Activated CD4-positive, alpha-beta T cell treated with anti-CD3 and anti-CD28 coated beads for 24 hours (primary cell): ENCODE results near the gene PPARGC1A.

Source experiments
- DNase-seq, 2 donors: peaks; one replicate each; pipeline ENCODE4 v3.0.0-alpha.2; 2020; ENCODE audit warnings: low read depth in 2 of 2

PPARGC1A gene

DNA sequence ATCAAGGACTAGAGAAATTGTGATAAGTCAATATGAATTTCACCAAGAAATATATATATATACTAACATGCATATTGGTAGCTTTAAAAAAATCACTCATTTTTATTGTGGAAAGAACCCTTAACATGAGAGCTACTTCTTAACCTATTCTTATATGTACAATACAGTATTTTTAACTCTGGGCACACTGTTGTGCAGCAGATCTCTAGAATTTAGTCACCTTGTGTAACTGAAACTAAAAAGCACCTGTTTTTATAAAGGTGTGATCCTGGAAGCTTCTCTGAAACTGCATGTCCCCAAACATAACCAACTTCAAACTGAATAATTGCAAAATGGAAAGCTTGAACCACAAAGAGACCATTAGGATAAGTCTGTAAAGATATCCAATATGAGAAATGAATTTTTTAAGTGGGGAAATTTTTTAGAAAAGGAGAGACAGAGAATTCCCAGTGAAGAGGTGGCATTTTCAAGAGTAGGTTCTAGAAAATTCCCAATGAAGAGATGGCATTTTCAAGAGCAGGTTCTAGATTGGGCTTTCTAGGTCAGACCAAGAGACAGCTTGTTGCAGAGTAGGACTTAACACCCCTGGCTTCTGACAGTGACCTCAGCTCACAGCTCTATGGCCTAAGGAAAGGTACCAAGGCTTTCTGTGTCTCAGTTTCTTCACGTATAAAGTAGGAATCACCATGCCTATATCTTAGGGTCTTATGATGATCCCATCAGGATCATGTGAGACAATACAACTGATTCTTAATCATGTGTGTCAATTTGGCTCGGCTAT is 22.0 kb upstream of the PPARGC1A start:
- DNase-seq, result no peak

GRCh38 chr4:23909671-23910070 is 19.8 kb upstream of the PPARGC1A start:
- DNase-seq, result no peak

GRCh38 chr4:23906839-23907238 is 17.0 kb upstream of the PPARGC1A start:
- DNase-seq, result no peak

DNA sequence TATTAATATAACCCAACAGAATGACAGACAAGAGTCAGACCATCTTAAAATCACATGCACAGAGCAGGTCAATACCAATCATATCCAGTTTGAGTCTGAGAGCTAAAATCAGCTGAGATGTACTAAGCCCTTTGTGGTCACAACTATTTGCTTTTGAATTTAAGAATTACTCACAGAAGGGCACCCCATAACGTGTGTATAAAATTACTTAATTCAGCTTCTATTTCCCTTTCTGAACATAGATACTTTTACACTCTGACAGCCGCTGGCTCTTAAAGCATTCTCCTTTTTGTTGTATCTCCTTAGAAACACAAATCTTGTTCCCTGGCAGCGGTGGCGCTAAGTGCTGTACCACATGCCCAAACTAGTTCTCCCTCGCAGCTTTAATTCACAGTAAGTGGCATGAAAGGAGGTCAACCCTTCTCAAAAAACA is 14.8 kb upstream of the PPARGC1A start:
- DNase-seq, result no peak

DNA sequence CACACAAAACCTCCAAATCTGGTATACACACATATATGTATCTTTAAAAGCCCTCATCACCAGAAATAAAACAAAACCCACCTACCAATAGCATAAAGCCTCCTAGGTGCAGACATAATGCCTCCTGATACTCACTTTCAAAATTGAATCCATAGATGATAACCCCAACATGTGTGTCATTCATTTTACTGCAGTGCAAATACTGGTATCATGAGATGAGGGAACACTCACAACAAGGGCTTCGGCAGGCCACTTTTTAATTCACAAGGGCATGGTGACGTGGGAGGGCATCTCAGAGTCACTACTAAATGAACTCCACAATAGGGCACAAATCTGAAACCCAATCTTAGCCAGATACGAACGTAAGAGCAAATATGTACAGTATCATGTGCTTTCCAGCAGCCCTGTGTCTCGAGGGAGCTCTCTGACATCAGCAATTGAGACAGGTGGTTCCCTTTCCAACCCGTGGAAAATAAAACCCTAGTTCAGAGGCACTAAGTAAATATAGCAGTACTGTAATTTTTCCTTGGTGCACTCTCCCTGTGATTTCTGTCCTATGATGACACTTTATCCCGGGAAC is 14.1 kb upstream of the PPARGC1A start:
- no peak for DNase-seq

DNA sequence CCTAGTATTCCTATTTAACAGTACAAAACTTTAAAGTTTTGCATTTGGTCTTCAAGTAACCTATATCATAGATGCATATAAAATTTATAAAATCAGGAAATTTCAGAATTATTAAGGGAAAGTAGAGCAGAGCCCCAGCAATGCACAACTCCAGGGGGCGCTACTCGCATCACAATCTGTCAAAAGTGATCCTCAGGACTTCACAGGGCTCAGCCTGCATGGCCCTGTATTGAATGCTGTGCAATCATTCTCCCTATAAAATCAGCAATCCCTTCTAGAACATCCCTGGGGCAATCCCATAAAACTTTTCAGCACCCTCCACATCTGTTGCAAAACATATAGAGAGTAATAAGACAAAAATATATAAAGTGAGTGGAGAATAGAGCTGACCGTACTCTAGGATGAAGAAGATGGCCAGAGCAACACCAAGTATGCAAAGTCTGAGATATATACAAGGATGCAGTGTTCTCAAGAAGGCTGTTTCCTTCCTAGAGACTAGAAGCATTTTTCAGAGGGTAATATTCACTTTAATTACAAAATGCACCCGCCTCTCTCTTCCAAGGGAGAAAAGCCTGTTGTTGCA is 12.5 kb upstream of the PPARGC1A start:
- DNase-seq, result no peak

DNA sequence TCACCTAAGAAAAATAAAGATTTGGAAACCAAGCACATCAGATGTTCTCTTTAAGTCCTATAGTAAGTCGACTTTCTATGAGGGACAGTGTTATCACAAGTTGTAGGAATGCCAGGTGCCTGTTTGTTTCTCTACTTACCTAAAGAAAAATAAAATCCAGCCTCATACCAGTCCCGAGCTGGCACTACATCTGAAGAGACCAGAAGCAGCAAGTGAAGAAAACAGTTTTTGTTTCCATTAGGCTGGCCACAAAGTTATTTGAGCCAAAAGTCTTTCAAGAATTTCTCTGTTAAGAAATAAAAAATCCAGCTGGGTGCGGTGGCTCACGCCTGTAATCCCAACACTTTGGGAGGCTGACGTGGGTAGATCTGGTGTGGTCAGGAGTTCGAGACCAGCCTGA is 10.8 kb upstream of the PPARGC1A start:
- no peak for DNase-seq

DNA sequence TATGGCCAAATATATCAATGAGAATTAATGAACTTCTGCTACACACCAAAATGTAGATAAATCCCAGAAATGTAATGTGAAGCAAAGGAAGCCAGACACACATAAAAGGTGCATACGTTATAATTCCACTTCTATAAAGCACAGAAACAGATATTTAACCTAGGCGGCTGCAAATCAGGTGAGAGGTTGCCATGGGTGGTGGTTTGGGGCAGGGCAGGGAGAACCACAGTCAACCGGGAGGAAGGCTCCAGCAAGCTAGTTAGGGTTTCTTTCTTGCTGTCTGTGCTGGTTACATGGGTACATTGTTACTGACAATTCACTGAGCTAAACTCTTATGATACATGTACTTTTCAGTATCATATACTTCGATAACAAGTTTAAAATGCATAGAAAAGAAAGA is 9.7 kb upstream of the PPARGC1A start:
- no peak for DNase-seq

DNA sequence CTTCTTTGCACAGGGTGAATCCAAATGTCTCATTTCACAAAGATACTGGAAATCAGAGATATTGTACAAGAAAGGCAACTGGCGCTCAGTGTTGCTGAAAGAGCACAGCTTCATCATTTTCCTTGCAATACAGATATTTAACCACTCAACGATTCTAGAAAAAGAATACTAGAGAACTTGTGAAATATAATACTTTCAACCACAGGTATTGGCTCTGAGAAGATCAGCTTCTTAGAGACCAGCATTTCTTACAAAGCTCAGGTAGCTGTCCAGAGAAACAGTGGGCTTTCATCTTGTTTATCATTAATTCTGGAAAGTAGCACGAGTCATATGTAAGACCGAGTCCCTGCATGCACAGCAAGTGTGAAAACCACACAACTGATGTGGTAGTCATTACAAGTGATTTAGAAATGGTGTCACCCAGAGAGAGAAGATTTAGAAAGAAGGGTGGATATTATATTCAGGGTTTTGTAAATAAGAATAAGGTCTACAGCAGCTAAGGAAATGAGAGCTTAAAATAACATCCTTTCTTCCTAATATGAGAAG is 7.8 kb upstream of the PPARGC1A start:
- DNase-seq, result no peak

GRCh38 chr4:23894021-23894420 is 4.2 kb upstream of the PPARGC1A start:
- DNase-seq, result no peak

DNA sequence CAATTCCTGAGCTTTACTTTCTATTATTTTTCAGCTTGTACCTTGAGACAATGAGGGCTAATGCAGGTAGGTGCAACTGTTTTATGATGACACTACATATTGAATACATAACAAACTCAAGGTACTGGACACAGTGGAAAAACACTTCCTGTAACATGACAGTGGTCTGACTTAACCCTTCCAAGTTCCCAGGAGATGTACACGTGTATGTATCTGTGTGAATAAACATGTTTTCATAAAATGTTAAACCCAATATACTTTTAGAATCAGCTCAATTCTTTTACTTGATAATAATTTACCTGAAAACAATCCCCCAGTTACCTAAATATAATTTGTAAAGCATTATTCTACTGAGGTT is 1.2 kb upstream of the PPARGC1A start:
- DNase-seq, result no peak

DNA sequence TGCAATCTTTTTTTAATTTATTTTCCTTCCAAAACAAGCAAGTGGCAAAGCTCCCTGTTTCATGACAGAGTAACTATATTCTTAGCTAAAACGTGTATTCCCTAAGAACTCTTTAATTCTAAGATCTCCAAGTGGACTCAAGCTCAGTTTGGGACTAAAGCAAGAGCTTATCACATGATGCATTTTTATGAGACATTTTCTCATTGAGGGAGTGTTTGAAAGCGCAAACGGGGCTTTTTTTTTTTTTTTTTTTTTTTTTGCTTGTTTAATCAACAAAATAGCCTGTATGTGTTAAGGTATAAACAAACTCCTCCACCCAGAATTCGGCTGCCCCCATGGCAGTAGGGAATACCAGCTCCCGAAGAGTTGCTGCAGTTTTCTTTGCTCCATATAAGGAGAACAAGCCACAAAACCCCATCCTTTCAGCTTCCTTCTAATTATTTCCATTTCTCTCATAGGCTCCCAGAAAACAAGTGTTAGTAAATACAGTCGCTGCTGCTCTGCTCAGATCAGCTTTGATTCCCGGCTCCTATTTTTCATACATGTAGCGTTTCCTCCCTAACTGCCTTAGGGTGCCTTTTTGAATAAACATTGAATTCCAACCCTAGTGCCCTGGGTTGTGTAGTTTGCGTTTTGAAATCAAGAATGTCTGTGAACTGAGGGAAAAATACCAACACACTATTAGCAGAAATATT is 669 bp upstream of the PPARGC1A start:
- DNase-seq, result no peak

DNA sequence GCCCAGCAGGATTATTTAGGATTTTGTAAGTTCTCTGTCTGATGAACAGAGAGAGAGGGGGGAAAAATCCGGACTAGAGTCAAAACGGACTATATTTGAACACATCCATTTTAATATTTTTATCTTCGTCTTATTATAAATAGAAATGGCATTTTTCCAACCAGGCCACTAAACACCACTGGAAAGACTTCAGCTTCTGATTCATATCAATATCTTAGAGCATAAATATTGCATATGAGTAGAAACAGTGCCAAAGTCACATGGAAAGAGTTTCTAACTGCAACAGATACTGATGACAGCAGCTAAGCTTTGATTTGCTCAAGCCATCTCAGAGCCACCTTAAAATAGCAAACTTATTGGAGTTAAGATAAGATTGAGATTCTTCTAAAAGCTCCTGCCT is 456 bp downstream of the PPARGC1A start:
- no peak for DNase-seq

- no peak for DNase-seq
Observed at GRCh38 chr4:23888421-23889319, 1.2 kb downstream of the PPARGC1A start.

DNA sequence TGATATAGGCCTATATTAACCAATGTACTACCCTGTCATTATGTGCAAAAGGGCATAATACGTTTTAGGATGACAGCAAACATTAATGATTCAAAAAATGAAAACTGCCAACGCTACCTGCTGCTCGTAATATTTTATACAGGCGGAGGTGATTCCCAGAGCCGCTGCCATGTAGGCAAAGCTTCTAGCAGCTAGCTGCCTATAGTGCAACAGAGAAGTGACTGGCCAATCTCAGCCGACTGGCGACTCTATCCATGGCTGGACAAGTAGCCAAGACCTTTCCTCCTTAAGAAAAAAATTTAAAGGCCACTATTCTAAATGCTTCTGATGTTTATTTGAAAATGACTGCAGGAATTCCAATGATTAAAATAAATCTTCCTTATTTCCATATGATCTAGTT is 1.9 kb downstream of the PPARGC1A start:
- no peak for DNase-seq

DNA sequence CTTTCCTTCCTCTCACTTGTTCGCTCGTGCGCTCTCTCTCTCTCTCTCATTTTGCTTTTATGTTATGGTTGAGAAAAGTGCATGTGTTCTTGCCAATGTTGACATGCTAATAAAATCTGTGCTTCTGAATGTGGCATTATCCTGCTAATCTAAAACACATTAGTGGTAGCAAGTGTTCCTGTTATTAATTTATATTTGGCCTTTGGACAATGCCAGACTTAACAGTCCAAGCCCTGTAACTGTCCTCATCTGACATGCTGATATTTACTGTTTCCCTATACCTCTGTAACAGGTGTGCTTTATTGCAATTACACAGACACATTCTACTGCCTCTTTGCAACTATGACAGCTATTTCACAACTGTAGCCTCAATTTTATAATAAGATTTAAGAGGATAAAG is 2.7 kb downstream of the PPARGC1A start:
- DNase-seq, result no peak

GRCh38 chr4:23885943-23886590 is 3.8 kb downstream of the PPARGC1A start:
- no peak for DNase-seq

DNA sequence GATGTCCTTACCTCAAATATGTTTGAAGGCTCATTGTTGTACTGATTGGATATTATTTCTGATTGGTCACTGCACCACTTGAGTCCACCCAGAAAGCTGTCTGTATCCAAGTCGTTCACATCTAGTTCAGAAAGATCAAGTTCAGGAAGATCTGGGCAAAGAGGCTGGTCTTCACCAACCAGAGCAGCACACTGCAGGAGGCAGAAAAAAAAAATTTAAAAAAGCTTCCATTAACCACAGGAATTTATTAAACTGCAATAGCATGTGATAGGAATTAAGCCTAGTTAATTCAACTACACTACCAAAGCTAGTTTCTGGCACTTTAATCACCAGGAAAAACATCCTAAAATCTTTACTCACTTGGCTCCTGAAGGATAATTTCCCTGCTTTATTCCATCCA is 5.1 kb downstream of the PPARGC1A start:
- DNase-seq, result no peak

DNA sequence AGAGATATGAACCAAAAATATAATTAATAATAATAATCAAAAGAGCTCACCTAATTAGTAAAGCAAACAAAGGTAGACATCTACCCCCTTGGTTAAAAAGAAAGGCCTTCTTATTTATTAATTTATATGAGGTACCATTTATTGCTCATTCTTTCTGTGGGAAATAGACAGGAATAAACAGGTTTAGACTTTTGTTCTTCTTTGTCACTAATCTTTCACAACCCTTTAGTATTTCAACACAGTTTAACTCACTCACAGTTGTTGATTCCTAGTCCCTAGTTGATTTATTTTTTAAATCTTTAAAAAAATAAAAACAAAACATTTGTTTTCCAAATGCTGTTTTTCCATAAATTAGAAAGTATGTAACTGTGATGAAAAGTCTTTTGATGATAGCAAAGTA is 5.6 kb downstream of the PPARGC1A start:
- no peak for DNase-seq

DNA sequence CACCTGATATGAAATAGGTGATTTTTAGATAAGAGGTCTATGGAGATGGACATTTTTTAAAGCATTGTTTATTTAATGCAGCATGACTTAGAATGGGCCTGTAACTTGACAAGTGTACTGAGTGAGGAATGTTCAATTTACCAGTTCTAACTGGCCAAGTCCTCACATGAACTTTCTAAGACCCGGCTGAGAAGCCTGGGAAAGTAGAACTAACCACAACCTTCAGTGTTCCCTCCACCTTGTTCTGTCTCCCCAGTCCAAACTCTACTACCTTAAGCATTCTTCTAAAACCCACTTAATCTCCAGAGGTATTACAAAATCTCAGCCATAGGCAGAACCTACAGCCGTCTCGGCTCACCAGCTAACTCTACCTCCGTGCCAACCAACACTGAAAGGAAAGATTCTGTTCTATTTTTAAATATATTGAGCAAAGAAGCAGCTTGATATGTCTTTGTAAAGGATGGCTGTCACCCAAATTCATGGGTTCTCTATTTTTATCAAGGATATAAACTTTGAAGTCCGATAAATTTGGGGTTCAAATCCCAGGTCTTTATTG is 6.8 kb downstream of the PPARGC1A start:
- no peak for DNase-seq
